ENCODE results near the gene DDX10.

GRCh38 chr11:108943853-108944252 is 279.0 kb downstream of the DDX10 start:
- no peak for TF ChIP-seq ZKSCAN1 (IDR thresholded peaks at IDR 0.05; ENCODE audit: low read depth, low read length)
- TF ChIP-seq TCF7 (IDR thresholded peaks at IDR 0.05; ENCODE audit: borderline replicate concordance): no peak
- no peak for TF ChIP-seq ZFP91 (CRISPR knock-in tag; IDR thresholded peaks at IDR 0.05)
- no peak for TF ChIP-seq SPI1 (IDR thresholded peaks at IDR 0.05; ENCODE audit: borderline replicate concordance, low read depth, low read length)
- no peak for TF ChIP-seq IRF9 (tag; IDR thresholded peaks at IDR 0.05)
- TF ChIP-seq EZH2 (IDR thresholded peaks at IDR 0.05; ENCODE audit: borderline replicate concordance, low read depth, low read length): no peak
- no peak for TF ChIP-seq MLX (CRISPR knock-in tag; conservative IDR thresholded peaks at IDR 0.05)
- TF ChIP-seq ZNF232 (CRISPR knock-in tag; IDR thresholded peaks at IDR 0.05): no peak
